HG03196 (cell line): ENCODE data around the gene NPAS3.

Source experiments
- ATAC-seq: cut with Tn5 transposase; IDR thresholded peaks from one replicate; pipeline ENCODE4 v1.9.1; 2021; ENCODE audit not compliant: unreplicated experiment

Gene NPAS3

GRCh38 chr14:33805593-33805992 lies 866.9 kb downstream of the NPAS3 start:
- no peak for ATAC-seq

GRCh38 chr14:33806905-33807304 lies 868.2 kb downstream of the NPAS3 start:
- ATAC-seq: no peak

- ATAC-seq: no peak
These were observed 869.5 kb downstream of the NPAS3 start for GRCh38 chr14:33808187-33808586.

GRCh38 chr14:33809396-33809981 lies 870.8 kb downstream of the NPAS3 start:
- no peak for ATAC-seq

- ATAC-seq: no peak
These were observed 871.6 kb downstream of the NPAS3 start for GRCh38 chr14:33810308-33810707.

GRCh38 chr14:33811721-33812120 lies 873.0 kb downstream of the NPAS3 start:
- no peak for ATAC-seq

- ATAC-seq: no peak
These were observed 873.5 kb downstream of the NPAS3 start for GRCh38 chr14:33812181-33812580.

GRCh38 chr14:33812601-33813000 lies 873.9 kb downstream of the NPAS3 start:
- no peak for ATAC-seq

- no peak for ATAC-seq
These were observed 875.3 kb downstream of the NPAS3 start for GRCh38 chr14:33814010-33814409.

- no peak for ATAC-seq
These were observed 895.2 kb downstream of the NPAS3 start for GRCh38 chr14:33833706-33834465.

- no peak for ATAC-seq
These were observed 896.0 kb downstream of the NPAS3 start for GRCh38 chr14:33834466-33835260.

GRCh38 chr14:33835261-33835655 lies 896.6 kb downstream of the NPAS3 start:
- ATAC-seq: no peak

GRCh38 chr14:33835677-33836076 lies 897.0 kb downstream of the NPAS3 start:
- no peak for ATAC-seq

- ATAC-seq: no peak
These were observed 897.7 kb downstream of the NPAS3 start for GRCh38 chr14:33836203-33836899.

- no peak for ATAC-seq
These were observed 898.4 kb downstream of the NPAS3 start for GRCh38 chr14:33836900-33837577.

GRCh38 chr14:33837943-33838683 lies 899.4 kb downstream of the NPAS3 start:
- ATAC-seq: no peak

GRCh38 chr14:33839193-33840076 lies 900.8 kb downstream of the NPAS3 start:
- no peak for ATAC-seq

- no peak for ATAC-seq
These were observed 902.1 kb downstream of the NPAS3 start for GRCh38 chr14:33840797-33841196.

- ATAC-seq: no peak
These were observed 903.6 kb downstream of the NPAS3 start for GRCh38 chr14:33842299-33842698.
